HS-5 (cell line): ENCODE data around the gene C12orf54.
"Not testable (repeated sequence)": the region's sequence is repeated elsewhere in the genome, so short reads cannot be mapped to it uniquely, and the experiment has no call there.

Experiments used
- DNase-seq: peaks from one replicate; pipeline ENCODE4 v3.0.0-alpha.2; 2012; ENCODE audit warnings: low read depth

Gene C12orf54

GRCh38 chr12:48510111-48510510, 27.8 kb downstream of the C12orf54 start:
- no peak for DNase-seq

DNA sequence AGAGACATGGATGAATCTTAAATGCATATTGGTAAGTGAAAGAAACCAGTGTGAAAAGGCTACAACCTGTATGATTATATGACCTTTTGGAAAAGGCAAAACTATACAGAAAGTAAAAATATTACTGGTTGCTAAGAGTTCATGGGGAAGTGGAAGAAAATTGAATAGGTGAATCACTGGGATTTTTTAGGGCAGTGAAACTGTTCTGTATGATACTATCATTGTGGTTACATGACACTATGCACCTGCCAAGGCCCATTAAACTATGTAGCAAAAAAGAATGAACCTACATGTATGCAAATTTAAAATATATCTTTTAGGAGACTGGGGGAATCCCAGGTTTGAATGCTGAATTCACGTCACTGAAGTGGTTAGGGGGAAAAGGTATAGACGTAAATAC, 30.6 kb downstream of the C12orf54 start:
- no peak for DNase-seq

GRCh38 chr12:48514728-48515127, 32.4 kb downstream of the C12orf54 start:
- no peak for DNase-seq

GRCh38 chr12:48520381-48520780, 38.1 kb downstream of the C12orf54 start:
- DNase-seq, result not testable (repeated sequence)

DNA sequence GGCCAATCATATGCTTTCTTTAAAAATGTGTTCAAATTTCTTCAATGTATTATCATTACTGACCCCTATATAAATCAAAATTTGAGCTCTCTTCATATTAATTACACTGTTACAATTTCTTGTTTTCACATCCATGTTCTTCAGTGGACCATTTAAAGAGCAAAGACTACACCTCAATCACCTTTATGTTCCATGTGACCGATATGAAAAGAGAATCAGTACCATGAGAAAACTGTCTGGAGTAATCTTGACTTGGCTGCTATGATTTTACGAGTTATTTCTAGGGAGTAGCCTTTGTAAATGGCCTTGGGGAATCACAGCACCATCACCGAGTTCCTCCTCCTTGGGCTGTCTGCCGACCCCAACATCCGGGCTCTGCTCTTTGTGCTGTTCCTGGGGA, 43.0 kb downstream of the C12orf54 start, which contains the start of gene OR8S1:
OR8S1 (plus strand) TSS at position 301 of the 400 bp plus-strand sequence; CDS start at position 301, 0 bp downstream.
- DNase-seq, result no peak

DNA sequence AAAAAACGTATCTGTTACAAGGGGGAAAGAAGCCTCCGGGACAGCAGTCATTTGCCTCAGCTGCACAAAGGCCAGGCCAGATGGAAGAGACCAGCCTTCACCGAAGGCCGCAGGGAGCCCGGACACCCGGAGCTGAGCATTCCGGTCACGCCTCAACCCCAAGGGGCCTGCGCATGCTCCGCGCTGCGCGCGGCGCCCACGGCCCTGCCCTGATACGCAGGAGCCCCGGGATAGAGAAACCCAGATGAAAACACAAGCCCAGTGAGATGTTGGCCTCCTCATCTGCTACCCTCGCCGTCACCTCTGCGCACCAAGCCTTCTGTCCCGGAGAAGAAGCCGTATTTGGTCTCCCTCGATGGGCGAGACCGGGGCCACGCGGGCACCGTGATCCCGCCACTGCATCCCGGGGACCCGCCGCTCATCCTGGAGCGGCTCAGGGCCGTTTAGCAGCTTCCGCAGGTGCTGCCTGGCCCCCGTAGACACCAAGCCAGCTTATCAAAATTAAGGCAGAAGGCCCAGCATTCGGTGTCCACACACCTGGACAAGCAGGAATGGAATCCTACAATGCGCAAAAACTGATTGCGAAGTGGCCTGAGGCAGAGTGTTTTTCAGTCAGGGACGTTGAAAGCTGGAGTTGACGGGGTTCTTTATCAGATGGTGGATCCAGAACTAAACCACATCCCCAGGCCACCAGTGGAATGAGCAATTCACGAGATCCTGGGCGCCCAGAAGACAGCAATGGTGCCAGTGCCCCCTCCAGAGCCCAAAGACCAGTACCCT, 45.8 kb downstream of the C12orf54 start:
- no peak for DNase-seq

DNA sequence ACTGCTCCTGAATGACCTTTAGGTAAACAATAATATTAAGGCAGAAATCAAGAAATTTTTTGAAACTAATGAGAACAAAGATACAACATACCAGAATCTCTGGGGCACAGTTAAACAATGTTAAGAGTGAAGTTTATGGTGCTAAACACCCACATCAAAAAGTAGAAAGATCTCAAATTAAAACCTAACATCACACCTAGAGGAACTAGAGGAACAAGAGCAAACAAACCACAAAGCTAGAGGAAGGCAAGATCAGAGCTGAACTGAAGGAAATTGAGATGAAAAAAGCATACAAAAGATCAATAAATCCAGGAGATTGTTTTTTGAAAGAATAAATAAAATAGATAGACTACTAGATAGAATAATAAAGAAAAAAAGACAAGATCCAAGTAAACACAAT, 50.3 kb downstream of the C12orf54 start:
- no peak for DNase-seq

DNA sequence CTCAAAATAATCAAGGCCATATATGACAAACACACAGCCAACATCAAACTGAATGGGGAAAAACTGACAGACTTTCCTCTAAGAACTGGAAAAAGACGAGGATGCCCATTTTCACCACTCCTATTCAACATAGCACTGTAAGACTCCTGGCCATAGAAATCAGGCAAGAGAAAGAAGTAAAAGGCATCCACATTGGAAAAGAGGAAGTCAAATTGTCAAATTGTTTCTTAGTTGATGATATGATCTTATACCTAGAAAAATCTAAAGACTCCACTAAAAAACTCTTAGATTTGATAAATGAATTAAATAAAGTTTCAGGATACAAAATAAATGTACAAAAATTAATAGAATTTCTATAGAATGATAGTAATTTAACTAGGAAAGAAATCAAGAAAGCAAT, 54.3 kb downstream of the C12orf54 start:
- no peak for DNase-seq

- no peak for DNase-seq
These were observed 60.1 kb downstream of the C12orf54 start for GRCh38 chr12:48542300-48542928.

DNA sequence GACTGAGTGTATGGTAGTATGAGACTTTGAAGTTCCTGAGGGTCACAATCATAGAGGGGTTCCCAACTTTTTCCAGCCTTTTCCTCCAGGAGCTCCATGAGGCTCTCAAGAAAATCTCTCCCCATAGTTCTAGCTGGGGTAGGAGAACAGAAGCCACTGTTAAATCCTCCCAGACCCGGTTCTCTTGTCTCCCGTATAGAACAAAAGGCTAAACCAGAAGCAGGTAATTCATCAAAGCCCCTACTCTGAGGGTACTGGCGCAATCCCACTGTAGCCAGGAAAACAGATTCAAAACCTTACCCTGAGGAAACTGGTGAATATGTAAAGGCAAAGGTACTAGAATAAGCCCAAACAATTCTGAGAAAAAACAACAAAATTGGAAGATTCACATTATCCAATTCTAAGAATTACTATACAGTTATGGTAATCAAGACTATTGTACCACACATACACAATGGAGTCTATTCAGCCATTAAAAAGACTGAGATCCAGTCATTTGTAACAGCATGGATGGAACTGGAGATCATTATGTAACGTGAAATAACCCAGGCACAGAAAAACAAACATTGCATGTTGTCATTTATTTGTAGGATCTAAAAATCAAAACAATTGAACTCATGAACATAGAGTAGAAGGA, 63.7 kb downstream of the C12orf54 start:
- DNase-seq, result no peak
